ENCODE results near the gene KCTD4.

KCTD4 gene

DNA sequence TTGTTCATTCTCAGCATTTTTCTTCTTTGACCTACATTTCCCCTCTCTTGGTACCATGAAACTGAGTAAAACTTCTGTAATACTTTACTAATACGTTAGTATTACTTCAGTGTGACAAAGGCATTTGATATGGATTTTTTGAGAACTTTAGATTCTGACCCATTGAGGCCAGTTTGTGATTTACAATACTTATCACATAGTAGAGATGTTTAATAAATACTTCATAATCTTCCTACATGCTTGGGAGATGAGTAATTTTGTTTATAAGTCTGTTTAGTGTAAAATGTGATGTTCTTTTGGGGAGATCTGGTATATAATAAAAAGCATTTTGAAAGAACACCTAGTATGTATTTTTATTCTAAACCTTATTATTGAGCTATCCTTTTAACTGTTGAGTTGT, 50.9 kb downstream of the KCTD4 start:
- in situ Hi-C loops (cut with MboI; ENCODE audit: low sequenced_read_pairs, unreplicated experiment) = no loop called here
- TF ChIP-seq, protein P1, sequence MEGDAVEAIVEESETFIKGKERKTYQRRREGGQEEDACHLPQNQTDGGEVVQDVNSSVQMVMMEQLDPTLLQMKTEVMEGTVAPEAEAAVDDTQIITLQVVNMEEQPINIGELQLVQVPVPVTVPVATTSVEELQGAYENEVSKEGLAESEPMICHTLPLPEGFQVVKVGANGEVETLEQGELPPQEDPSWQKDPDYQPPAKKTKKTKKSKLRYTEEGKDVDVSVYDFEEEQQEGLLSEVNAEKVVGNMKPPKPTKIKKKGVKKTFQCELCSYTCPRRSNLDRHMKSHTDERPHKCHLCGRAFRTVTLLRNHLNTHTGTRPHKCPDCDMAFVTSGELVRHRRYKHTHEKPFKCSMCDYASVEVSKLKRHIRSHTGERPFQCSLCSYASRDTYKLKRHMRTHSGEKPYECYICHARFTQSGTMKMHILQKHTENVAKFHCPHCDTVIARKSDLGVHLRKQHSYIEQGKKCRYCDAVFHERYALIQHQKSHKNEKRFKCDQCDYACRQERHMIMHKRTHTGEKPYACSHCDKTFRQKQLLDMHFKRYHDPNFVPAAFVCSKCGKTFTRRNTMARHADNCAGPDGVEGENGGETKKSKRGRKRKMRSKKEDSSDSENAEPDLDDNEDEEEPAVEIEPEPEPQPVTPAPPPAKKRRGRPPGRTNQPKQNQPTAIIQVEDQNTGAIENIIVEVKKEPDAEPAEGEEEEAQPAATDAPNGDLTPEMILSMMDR (IDR thresholded peaks at IDR 0.05; ENCODE audit: borderline replicate concordance, control extremely low read depth, extremely low read depth, insufficient read depth, missing control alignments) = no peak
- no peak for DNase-seq (ENCODE audit: low spot score)

GRCh38 chr13:45143346-45143751, 57.5 kb downstream of the KCTD4 start:
- DNase-seq (ENCODE audit: low spot score) = no peak
- in situ Hi-C loops (cut with MboI; ENCODE audit: low sequenced_read_pairs, unreplicated experiment) = no loop called here
- TF ChIP-seq, protein P1 (IDR thresholded peaks at IDR 0.05; ENCODE audit: borderline replicate concordance, control extremely low read depth, extremely low read depth, insufficient read depth, missing control alignments) = no peak

All from GM13976 (cell line).